SIG-M5 treated with dmso at 0.1 percent for 504 hours (cell line): Measurements from ENCODE around the gene SPACA1.
"Not testable (repeated sequence)": the region's sequence is repeated elsewhere in the genome, so short reads cannot be mapped to it uniquely, and the experiment has no call there.

Experiments
- DNase-seq: peaks from one replicate; lab custom pipeline; 2025; ENCODE audit not compliant: unreplicated experiment; lab: John Stamatoyannopoulos, UW

The SPACA1 gene

DNA sequence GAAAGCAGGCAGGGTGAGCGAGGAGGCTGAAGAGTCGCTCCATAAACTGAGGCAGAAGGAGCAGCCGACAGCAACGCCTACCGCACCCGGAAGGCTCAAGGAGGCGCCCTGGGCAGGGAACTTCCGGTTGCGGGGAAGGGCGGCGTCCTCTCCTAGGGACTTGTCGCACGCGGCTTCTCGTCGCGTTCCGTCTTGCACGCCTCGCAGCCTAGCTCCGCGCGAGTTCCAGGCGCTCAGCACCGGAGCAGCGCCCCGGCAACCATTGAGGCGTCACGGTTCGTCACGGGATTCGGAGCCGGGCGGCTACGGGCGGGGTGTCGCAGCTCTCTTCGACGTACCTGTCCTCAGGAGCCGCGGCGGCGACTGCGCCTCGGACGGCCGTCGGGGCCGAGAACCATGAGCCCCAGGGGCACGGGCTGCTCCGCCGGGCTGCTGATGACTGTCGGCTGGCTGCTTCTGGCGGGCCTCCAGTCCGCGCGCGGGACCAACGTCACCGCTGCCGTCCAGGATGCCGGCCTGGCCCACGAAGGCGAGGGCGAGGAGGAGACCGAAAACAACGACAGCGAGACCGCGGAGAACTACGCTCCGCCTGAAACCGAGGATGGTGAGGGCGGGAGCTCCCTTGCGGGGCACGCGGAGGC lies at the start of gene SPACA1:
SPACA1 (plus strand) TSS at position 332 of the 641 bp plus-strand sequence; CDS start at position 397, 65 bp downstream.
- DNase-seq: no peak

- DNase-seq: no peak
Measured at GRCh38 chr6:88000713-88001112, 46.9 kb upstream of the SPACA1 start.

DNA sequence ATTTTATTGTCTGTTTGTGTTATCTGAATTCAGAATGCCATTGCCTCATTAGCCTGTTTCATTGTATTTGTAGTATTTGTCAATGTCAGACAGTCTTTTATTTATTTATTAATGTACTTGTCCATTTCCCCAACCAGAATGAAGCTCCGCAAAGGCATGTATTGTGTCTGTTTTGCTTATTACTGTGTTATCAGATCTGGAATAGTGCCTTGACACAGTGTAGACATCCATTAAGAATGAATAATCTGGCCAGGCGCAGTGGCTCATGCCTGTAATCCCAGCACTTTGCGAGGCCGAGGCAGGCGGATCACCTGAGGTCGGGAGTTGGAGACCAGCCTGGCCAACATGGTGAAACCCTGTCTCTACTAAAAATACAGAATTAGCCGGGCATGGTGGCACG lies 46.4 kb upstream of the SPACA1 start:
- DNase-seq: not testable (repeated sequence)

- peak; percentile 11 for DNase-seq
Measured at GRCh38 chr6:88004707-88005106, 42.9 kb upstream of the SPACA1 start.

DNA sequence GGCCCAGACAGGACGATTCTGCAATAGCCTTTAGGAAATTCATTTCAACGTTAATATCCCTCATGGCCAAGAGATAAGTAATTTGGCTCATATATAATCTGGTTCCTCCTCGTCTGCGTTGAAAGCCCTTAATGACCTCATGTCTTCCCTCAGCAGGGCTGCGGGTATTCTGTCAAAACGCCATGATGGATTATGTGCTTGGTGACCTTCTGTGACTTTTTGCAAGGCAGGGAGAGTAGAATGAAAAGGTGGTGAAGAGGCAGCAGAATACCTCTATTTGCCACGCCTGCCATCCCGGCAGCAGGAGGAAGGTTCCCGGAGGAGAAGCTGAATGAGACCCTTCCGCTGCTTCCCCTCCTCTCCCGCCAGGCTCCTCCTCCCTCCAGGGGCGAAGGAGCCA lies 41.1 kb upstream of the SPACA1 start:
- no peak for DNase-seq

- no peak for DNase-seq
Measured at GRCh38 chr6:88008411-88008810, 39.2 kb upstream of the SPACA1 start.

- DNase-seq: no peak
Measured at GRCh38 chr6:88008831-88009231, 38.8 kb upstream of the SPACA1 start.

DNA sequence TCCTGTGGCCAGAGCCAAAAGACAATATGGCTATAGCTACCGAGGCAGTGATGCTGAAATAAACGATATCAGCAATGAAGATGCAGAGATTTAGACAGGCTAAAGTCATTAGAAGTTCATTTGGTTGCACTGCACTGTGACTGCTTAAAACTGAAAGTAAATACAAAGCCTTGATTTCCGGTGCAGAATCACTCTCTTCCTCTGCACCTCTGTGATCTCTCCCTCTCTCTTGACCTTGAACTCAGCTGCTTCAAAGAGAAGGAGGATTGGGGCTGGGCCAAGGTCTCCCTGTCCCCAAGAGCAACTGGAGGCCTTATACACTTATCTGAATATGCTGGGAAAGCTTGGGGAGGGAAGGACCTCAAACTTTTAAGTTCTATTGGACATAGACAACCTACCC lies 34.6 kb upstream of the SPACA1 start:
- no peak for DNase-seq

- no peak for DNase-seq
Measured at GRCh38 chr6:88013554-88013953, 34.1 kb upstream of the SPACA1 start.

- no peak for DNase-seq
Measured at GRCh38 chr6:88020439-88020838, 27.2 kb upstream of the SPACA1 start.

GRCh38 chr6:88024696-88025095 lies 22.9 kb upstream of the SPACA1 start:
- no peak for DNase-seq

- DNase-seq: no peak
Measured at GRCh38 chr6:88031550-88031949, 16.1 kb upstream of the SPACA1 start.

DNA sequence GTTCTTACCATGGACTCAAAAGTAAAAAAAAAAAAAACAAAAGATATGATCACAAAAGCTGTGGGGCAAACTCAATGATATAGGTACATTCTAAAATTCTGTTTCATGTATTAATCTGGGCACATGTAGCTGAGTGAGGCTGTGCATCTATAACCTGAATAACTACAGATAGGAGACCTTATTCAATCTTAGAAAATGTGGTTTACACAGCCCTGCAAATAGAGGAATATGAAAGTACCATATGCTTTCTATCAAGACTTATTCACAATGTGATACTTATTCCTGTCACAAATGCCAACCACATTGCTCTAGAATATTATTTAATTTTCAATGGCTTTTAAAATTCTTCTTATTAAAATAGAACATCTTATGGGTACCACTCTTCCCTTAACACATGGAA lies 3.1 kb upstream of the SPACA1 start:
- no peak for DNase-seq

GRCh38 chr6:88045521-88046136 lies 2.0 kb upstream of the SPACA1 start:
- no peak for DNase-seq

- no peak for DNase-seq
Measured at GRCh38 chr6:88048578-88048977, 937 bp downstream of the SPACA1 start.

DNA sequence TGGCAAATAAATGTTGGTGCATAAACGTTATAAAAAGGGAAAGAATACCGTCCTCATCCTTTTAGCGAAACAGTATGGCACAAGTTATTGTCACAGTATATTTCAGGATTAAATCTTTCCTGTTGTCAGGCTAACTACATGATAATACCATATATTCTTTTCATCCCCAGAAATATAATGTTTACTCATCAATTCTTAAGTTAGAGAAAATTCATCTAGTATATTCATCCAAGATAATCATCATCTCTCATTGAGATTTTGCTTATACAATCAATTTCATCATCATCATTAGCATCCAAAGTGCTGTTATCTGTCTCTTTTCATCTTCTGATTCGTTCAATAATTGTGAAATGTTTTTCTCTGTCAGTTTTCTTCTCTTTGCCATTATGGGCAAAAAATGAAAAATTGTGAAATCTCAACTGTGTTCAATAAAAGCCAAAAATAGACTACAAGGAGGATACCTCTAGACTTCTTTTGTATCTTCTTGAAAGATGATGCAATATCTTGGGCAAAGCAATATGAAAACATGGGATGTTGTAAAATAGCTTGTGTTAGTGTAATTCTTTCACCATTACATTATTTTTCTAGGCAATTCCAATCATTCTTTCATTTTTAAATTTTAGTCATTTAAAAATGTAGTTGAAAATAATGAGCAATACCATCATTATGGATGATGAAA lies 2.6 kb downstream of the SPACA1 start:
- peak; percentile 71 for DNase-seq

DNA sequence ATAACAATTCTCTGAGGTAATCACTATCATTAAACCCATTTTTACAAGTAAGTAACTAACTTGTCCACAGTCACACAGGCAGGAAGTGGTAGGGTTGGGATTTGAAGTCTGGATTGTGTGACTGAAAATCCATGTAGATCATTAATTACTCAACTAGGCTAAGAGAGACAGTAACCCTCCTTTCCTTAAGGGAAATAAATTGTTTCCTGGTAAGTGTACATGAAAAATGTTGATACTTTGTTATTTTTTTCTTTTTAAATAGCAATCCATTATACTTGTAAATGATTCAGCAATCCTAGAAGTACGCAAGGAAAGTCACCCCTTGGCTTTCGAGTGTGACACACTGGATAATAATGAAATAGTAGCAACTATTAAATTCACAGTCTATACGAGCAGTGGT lies 11.6 kb downstream of the SPACA1 start:
- no peak for DNase-seq

GRCh38 chr6:88062376-88062775 lies 14.7 kb downstream of the SPACA1 start:
- DNase-seq: no peak

- DNase-seq: no peak
Measured at GRCh38 chr6:88072462-88072861, 24.8 kb downstream of the SPACA1 start.

GRCh38 chr6:88074791-88075190 lies 27.1 kb downstream of the SPACA1 start:
- DNase-seq: no peak

GRCh38 chr6:88077305-88077704 lies 29.7 kb downstream of the SPACA1 start:
- no peak for DNase-seq

DNA sequence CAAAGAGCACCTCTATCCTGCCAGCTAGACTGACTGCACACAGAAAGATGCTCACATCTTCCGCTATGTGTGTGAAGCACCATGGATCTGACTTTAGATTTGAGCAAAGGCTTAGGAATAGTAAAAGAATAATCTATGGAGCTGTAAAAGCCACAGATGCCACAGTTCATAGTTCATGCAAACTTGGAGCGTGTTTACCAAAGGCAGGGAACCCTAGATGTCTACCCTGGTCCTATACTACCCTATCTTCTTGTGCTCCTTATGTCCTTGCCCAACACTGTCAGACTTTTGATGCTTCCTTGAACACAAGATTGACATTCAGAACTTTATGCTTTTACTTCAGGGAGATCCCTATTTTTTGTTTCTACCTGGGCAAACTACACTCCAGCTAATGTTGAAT lies 39.2 kb downstream of the SPACA1 start:
- DNase-seq: no peak
